Transverse colon (tissue), 4 donors: ENCODE data around the gene RDM1. TPM values are rescaled to one million over a fixed set of nuclear protein-coding genes. Genes with fewer than 3 reads are reported as not detected.

ENCODE experiments used
- DNase-seq: peaks from one replicate; pipeline ENCODE4 v3.0.0-alpha.2; 2019
- H3K27ac ChIP-seq, 4 donors: fragments of 200-600 bp; sonication (generic); 2 replicates each; pipeline ENCODE4 v1.5.1; 2016 to 2018; ENCODE audit warnings: inconsistent platforms in 4 of 4
- H3K27me3 ChIP-seq: fragments of 200-600 bp; sonication (generic); 2 replicates; pipeline ENCODE4 v1.5.1; 2017; ENCODE audit warnings: inconsistent platforms
- H3K36me3 ChIP-seq, 4 donors: fragments of 200-600 bp; sonication (generic); 2 replicates each; pipeline ENCODE4 v1.5.1; 2017 to 2019; ENCODE audit warnings: inconsistent platforms in 4 of 4
- H3K4me1 ChIP-seq, 4 donors: fragments of 200-600 bp; sonication (generic); 2 replicates each; pipeline ENCODE4 v1.5.1; 2017 to 2020; ENCODE audit warnings: inconsistent platforms in 4 of 4
- H3K4me3 ChIP-seq, 4 donors: fragments of 200-600 bp; sonication (generic); 1 replicate in 1 of 4; 2 replicates in 3 of 4; pipeline versions ENCODE4 v1.5.1 to v1.6.1; 2017 to 2019; ENCODE audit warnings: inconsistent platforms in 4 of 4
- H3K9me3 ChIP-seq, 2 donors: fragments of 200-600 bp; sonication (generic); 2 replicates each; pipeline ENCODE4 v1.5.1; 2017 to 2019; ENCODE audit warnings: inconsistent platforms in 2 of 2
- EP300 ChIP-seq: sonication (generic); formaldehyde crosslinking; IDR thresholded peaks from one replicate; pipeline ENCODE4 v1.6.1; 2017; ENCODE audit warnings: antibody characterized with exemption, low read depth
- POLR2A ChIP-seq: fragments of 450-650 bp; IDR thresholded peaks from one replicate; pipeline ENCODE4 v1.6.1; 2016; ENCODE audit warnings: antibody characterized with exemption, mild to moderate bottlenecking, moderate library complexity
- POLR2AphosphoS5 ChIP-seq, 3 donors: sonication (generic); formaldehyde crosslinking; IDR thresholded peaks; one replicate each; pipeline ENCODE4 v1.6.1; 2016; ENCODE audit warnings: antibody characterized with exemption in 3 of 3
- WGBS, 2 donors: methylation state at CpG; one replicate each; pipeline ENCODE4 v1.1.5; 2018; ENCODE audit warnings: low coverage in 1 of 2; 5-methylcytosine and 5-hydroxymethylcytosine counted together
- in situ Hi-C, 4 donors: fragments of 200-750 bp; cut with MboI; loops; one replicate each; pipeline versions ENCODE4 v1.15.0 to v1.15.1; 2017; ENCODE audit warnings: low sequenced_read_pairs in 3 of 4, low pct_ligation_motif_present in 1 of 4, low pct_unique_long_range_greater_than_20kb in 1 of 4
- intact Hi-C: fragments of 100-400 bp; cut with DNase I; formaldehyde crosslinking; loops from one replicate; pipeline ENCODE4 v1.15.1; 2023; ENCODE audit warnings: low total_unique reads
- total RNA-seq, 4 donors: library from RNA; depleted of rRNA; stranded (reverse); fragments of >200 nt; gene quantifications; one replicate each; pipeline ENCODE4 v1.1.0, GENCODE V29; 2016
- TF ChIP-seq, protein P1 (sequence below), 5 experiments: fragments of 200-600 bp in 3 of 5; fragments of 450-650 bp in 2 of 5; sonication (generic) in 3 of 5; IDR thresholded peaks; 1 replicate in 2 of 5; 2 replicates in 3 of 5; pipeline ENCODE4 v1.5.1; 2016 to 2017; ENCODE audit warnings: antibody characterized with exemption in 5 of 5, inconsistent platforms in 3 of 5, mild to moderate bottlenecking in 2 of 5, moderate library complexity in 1 of 5

The RDM1 gene
- total RNA-seq, 4 donors from 2014 or later = 39.2 TPM; not detected in 3

DNA sequence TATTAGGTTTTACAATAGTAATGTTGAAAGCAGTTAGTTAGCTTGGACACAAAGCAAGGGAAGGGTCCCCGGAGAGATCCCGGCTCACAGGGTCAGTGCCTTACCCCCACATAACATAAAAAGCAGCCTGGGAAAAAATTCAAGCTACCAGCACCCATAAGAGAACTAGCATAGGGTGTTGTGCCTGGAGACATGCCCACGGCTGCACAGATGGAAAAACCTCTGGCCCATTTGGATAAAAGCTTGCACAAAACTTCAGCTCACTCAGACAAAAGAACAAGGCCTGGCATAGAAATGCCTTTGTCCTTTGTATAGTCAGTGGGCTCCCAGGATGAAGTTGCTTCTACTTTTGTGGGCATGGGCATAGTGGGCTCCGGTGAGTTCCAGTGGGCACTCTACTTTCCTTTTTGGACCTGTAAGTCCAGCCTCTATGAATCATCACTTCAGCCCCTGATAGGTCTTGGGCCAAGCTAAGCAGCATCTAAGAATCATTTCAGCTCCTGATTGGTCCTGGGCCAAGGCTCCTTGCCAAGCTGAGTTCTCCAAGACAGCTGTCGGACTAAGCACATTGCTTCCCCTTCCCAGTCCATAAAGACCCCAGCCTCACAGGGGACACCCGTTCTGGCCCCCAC is 1.3 kb upstream of the RDM1 start:
- no peak for DNase-seq

DNA sequence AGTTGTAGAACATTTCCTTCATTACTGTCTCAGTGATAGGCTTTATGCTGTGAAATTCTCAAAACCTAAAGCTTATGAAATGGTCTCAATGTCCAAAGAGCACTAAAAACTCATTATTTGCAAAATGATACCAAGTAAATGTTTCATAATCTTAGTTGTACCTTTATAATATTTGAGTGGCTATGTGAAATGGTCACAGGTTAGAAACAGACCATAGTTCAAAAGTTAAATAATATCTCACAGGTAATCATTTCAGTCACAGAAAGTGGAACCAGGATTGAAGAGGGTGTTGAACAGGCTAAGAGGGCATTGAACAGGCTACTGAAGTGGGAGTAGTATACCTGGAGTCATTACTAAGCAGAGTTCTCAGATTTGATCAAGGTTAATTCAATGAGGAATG is 2.9 kb downstream of the RDM1 start:
- Histone ChIP-seq H3K4me3 (no peak overlapping the region), H3K36me3 (no peaks in the 10 kb centered on the region), H3K4me1 (peaks cover 2 to 13% (median 12%) of the 10 kb centered on the region in 4 donors), H3K27ac (no peak overlapping the region), H3K9me3 (no peaks in the 10 kb centered on the region), H3K27me3 (peaks cover 14% of the 10 kb centered on the region)
- TF ChIP-seq POLR2AphosphoS5 (IDR thresholded peaks at IDR 0.05) (no peak), POLR2A (no peak), EP300 (no peak)
- TF ChIP-seq, protein P1, sequence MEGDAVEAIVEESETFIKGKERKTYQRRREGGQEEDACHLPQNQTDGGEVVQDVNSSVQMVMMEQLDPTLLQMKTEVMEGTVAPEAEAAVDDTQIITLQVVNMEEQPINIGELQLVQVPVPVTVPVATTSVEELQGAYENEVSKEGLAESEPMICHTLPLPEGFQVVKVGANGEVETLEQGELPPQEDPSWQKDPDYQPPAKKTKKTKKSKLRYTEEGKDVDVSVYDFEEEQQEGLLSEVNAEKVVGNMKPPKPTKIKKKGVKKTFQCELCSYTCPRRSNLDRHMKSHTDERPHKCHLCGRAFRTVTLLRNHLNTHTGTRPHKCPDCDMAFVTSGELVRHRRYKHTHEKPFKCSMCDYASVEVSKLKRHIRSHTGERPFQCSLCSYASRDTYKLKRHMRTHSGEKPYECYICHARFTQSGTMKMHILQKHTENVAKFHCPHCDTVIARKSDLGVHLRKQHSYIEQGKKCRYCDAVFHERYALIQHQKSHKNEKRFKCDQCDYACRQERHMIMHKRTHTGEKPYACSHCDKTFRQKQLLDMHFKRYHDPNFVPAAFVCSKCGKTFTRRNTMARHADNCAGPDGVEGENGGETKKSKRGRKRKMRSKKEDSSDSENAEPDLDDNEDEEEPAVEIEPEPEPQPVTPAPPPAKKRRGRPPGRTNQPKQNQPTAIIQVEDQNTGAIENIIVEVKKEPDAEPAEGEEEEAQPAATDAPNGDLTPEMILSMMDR (IDR thresholded peaks at IDR 0.05) = no peak
- in situ Hi-C loops = no loop called here
- intact Hi-C loops = no loop called here
- DNase-seq = no peak

More for the DNA sequence above, 1.3 kb upstream of the RDM1 start:
- H3K4me3 ChIP-seq = no peak overlapping the region
- 56 to 85% methylated on average over 2 to 6 of the region's 6 CpGs for WGBS, 2 donors
- in situ Hi-C loops (no loop called here), intact Hi-C loops (no loop called here)
- no peak overlapping the region for H3K27ac ChIP-seq
- TF ChIP-seq, protein P1 (IDR thresholded peaks at IDR 0.05) = no peak
- TF ChIP-seq EP300 (no peak), POLR2AphosphoS5 (IDR thresholded peaks at IDR 0.05) (no peak), POLR2A (no peak)
- peaks cover 2 to 13% (median 12%) of the 10 kb centered on the region in 4 donors for H3K4me1 ChIP-seq
- H3K9me3 ChIP-seq = no peaks in the 10 kb centered on the region
- peaks cover 14% of the 10 kb centered on the region for H3K27me3 ChIP-seq
- no peaks in the 10 kb centered on the region for H3K36me3 ChIP-seq

DNA sequence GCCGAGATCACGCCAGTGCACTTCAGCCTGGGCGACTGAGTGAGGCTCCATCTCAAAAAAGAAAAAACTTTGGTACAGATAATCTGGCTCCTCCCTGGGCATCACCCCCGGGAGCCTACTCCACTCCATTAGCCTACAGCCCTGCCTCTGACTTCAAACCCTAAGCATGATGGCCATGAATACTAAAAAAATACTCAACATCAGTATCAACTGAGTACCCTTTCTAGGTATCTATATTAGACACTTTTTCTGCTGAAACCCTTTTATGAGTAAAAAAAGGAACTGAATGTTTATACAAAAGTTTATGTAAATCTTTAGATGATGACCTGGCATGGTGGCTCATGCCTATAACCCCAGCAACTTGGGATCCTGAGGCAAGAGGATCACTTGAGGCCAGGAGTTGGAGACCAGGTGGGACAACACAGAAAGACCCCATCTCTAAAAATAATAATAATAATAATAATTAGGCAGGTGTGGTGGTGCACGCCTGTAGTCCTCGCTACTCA is 6.9 kb downstream of the RDM1 start:
- TF ChIP-seq EP300 = no peak
- no peak for TF ChIP-seq POLR2AphosphoS5 (IDR thresholded peaks at IDR 0.05)
- no peak for TF ChIP-seq POLR2A
- TF ChIP-seq, protein P1 (IDR thresholded peaks at IDR 0.05) = no peak
- H3K9me3 ChIP-seq = no peaks in the 10 kb centered on the region
- in situ Hi-C loops = no loop called here
- peaks cover 2% of the 10 kb centered on the region for H3K27me3 ChIP-seq
- no peak overlapping the region for H3K27ac ChIP-seq
- no peak for DNase-seq
- intact Hi-C loops = no loop called here
- H3K4me3 ChIP-seq = no peak overlapping the region
- no peaks in the 10 kb centered on the region for H3K36me3 ChIP-seq
- no peaks in the 10 kb centered on the region for H3K4me1 ChIP-seq
- WGBS, 2 donors = 94 to 95% methylated on average over 6 of the region's 6 CpGs

DNA sequence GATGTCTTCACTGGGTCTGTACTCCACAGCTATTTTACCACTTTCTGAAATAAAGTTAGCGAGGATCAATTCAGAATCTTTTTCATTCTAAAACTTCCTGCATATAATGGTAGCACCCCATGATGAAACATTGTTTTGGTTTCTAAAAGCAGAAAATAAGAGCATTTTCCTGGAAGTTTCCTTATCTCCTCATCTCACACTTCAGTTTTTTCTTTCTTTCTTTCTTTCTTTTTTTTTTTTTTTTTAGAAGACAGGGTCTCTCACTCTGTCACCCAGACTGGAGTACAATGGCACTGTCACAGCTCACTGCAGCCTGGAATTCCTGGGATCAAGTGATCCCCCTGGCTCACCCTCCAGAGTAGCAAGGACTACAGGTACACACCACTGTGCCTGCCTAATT is 10.3 kb downstream of the RDM1 start:
- TF ChIP-seq, protein P1 (IDR thresholded peaks at IDR 0.05) = no peak
- TF ChIP-seq POLR2A (no peak), EP300 (no peak), POLR2AphosphoS5 (IDR thresholded peaks at IDR 0.05) (no peak)
- Histone ChIP-seq H3K36me3 (no peaks in the 10 kb centered on the region), H3K27ac (no peak overlapping the region), H3K4me3 (no peak overlapping the region), H3K9me3 (no peaks in the 10 kb centered on the region), H3K27me3 (no peaks in the 10 kb centered on the region), H3K4me1 (no peaks in the 10 kb centered on the region)
- in situ Hi-C loops = no loop called here
- DNase-seq = no peak
- 82% methylated on average over 1 of the region's 1 CpG; no CpG with 5 or more reads in 1 of the 2 donors for WGBS, 2 donors
- intact Hi-C loops = no loop called here
